GM21737 (cell line): ENCODE data around the gene ESPNL.

Experiments
- ATAC-seq: cut with Tn5 transposase; IDR thresholded peaks from one replicate; pipeline ENCODE4 v1.9.1; 2021; ENCODE audit warnings: mild to moderate bottlenecking, moderate library complexity; ENCODE audit not compliant: unreplicated experiment

ESPNL gene

GRCh38 chr2:238098901-238099713 lies 1.0 kb upstream of the ESPNL start:
- peak; percentile 15 for ATAC-seq

DNA sequence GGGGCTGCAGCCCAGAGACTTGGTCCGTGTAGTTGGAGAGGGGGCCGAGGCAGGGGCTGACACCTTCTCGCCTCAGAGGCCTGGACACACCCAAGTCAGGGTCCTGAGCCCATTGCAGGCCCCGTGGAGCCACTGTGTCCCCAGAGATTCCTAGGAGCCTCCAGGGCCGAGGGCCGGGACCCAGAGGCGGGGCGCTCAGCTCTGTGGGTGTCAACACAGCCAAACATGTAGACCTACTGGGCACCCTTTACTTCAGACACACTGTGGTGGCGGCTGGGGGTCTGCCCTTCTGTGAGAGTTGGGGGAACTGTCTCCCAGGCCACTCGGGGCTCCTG lies 459 bp upstream of the ESPNL start:
- no peak for ATAC-seq

DNA sequence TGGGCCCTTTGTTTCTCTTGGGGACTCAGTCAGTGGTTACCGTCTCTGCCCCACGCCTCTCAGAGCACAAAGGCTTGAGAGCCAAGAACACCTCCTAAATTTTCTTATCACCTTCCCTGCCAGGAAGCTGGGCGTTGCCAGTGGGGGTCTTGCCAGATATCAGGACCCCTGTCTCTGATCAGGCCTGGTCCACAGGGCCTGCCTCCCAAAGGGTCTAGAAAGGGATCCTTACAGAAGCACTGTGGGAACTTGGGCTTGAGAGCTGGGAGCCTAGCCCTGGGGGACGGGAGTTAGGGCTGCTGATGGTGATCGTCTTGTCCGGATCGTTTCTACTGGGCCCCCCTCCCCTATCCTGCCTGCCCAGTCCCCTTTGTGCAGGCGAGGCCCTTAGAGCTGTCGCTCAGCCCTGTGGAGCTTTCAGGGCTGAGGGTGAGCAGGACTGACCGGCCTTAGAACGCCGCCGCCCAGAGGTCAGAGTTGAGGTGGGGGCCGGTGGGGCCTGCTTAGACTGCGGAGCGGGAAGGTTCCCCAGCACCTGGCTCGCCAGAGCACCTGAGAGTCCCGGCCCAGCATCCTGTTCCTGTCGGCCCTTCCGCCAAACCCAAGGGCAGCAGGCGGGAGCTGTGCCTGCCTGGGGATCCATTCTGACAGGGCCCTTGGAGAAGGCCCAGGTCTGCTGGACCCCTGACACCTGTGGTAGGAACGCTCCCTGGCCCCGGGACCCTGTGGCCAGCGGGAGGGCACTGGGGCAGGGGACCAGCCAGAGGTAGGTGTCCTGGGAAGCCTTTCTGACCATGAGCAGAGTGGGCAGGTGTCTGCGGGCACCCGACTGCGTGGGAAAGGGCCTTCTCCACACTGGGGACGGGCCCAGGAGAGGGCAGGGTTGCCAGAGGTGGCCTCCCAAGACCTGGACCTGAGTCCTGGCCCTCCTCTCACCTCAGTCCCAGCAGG lies 956 bp downstream of the ESPNL start:
- ATAC-seq = no peak

- ATAC-seq = no peak
These were observed 2.0 kb downstream of the ESPNL start for GRCh38 chr2:238101891-238102841.

DNA sequence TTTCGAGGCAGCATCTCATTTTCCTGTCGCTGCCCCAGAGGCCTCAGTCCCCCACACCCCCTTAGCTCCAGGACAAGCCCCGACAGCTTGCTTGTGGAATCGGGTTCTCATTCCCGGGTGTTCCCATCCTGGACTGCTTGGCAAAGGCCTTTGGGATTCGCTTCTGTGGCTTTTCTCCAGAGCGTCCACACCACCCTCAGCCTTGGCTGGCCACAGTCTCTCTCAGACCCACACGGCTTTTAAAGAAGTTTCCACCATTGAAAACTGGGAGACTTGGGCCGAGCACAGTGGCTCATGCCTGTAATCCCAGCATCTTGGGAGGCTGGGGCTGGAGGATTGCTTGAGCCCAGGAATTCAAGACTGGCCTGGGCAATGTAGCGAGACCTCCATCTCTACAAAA lies 2.7 kb downstream of the ESPNL start:
- no peak for ATAC-seq

GRCh38 chr2:238103465-238104225 lies 3.5 kb downstream of the ESPNL start:
- no peak for ATAC-seq

DNA sequence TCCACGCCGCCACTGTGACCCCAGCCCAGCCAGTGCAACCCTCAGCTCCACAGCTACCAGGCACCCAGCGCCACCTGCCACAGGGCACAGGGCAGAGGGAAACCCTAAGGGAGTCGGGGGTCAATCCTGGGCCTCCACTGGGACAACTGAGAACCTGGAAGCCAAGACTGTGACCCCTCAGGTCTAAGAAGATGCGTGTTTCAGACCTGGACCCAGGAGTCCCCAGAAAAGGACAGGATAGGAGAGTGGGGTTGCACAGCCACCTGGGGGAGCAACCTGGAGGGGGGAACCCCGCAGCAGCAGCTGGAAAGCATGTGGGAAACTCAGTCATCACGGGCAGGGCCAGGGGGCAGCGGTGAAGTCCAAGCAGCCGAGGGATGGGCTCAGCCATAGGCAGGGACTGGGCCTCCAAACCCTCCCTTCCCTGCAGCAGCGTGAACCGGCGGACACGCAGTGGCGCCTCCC lies 4.1 kb downstream of the ESPNL start:
- ATAC-seq = no peak

GRCh38 chr2:238104691-238105371 lies 4.7 kb downstream of the ESPNL start:
- no peak for ATAC-seq

DNA sequence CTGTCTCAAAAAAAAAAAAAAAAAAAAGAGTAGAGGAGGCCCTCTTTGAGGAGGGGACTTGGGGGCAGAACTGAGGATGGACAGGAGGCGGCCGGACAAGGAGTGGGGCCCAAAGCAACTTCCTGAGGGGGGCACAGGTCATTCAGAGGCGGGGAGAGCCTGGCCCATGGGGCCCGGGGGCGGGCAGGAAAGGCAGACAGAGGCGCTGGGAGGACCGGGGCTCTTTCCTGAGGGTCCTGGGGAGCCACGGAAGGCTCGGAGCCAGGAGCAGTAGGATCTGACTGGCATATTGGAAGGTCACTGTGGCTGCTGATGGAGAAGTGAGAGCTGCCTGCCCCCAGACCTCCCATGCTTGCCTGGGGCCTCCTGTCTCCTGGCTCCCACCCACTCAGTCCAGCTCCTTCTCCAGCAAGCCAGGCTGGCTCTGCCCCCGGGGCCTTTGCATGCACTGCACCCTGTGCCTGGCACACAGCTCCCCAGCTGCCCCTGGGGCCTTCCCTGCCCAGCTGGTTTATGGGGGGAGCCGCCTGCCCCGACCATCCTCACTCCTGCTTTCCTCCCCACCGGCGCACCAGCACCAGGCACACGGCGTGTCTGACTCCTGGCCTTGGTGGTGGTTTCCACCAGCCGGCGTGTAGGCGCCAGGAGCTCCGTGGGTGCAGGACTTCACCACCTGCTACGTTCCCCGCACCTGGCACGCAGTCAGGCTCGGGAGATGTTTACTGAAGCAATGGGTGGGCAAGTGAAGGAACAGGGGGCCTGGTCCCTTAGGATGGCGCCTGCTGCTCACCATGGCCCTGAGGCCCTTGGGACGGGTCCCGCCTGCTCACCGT lies 5.6 kb downstream of the ESPNL start:
- no peak for ATAC-seq

- no peak for ATAC-seq
These were observed 6.2 kb downstream of the ESPNL start for GRCh38 chr2:238106339-238106697.

- peak; percentile 4 for ATAC-seq
These were observed 6.8 kb downstream of the ESPNL start for GRCh38 chr2:238106698-238107524.

DNA sequence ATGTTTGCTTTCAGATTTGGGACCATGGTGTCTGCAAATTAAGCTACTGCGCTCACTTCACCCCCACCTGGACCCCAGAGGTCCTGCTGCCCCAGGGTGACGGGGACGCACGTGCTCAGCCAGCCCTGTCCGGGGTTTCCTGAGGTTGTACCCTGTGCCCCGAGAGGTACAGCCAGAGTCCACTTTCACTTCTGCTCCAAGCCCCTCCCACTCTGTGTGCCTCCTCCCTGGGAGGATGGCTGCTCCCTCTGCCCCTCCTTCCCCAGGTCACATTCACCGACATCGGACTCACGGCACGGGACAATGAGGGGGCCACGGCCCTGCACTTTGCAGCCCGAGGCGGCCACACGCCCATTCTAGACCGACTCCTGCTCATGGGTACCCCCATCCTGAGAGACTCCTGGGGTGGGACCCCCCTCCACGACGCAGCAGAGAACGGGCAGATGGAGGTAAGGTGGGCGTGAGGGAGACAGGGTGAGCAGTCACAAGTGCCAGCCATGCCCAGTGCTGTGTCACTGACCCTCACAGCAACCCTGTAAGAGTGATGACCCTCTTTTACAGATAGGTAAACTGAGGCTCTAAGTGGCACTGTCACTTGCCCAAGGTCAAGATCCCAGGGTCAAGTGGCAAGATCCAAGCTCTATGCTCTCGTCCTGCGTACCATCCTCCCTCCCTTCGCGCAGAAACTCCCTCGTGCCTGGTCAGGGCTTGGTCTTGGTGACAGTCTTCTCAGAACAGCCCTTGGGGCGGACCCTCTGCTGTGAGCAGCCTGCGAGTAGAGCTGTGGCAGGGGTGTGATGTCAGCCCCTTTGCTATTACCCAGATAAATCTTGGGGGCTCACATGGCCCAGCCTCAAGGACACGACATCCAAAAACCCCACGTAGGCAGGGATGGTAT lies 7.6 kb downstream of the ESPNL start:
- peak; percentile 58 for ATAC-seq

DNA sequence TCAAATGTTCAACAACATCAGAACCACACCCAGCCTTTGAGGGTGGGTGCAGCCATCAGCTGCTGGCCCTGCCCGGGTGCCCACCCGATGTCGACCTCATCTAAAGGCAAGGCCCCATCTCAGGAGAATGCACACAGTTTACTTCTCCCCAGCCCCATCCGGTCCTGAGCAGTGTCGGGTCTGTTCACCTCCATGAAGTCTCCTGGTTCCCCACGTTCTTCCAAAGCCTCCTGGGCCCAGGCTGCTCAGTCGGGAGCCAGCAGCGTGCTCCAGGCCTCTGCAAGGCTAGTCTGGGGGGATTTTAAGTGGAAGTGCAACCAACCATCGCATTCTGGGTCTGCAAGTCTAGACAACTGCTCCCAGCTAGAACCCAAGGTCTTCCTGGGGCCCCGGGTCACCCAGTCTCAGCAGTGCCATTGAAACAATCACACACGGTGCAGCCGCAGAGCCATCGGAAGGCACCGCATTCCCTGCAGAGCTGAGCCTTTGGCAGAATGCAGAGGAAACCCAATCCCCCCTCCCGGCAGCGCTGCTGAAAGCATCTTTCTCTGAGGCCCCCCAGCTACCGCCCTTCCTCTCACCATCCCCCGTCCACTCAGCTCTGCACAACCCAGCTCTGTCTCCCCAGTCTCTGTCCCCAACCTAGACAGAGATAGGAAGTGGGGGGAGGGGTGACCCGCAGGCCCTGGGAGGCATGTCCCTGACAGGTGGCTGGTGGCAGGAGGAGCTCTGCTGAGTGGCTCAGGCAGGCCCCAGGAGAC lies 8.5 kb downstream of the ESPNL start:
- peak; percentile 67 for ATAC-seq

GRCh38 chr2:238113611-238114010 lies 13.5 kb downstream of the ESPNL start:
- no peak for ATAC-seq

DNA sequence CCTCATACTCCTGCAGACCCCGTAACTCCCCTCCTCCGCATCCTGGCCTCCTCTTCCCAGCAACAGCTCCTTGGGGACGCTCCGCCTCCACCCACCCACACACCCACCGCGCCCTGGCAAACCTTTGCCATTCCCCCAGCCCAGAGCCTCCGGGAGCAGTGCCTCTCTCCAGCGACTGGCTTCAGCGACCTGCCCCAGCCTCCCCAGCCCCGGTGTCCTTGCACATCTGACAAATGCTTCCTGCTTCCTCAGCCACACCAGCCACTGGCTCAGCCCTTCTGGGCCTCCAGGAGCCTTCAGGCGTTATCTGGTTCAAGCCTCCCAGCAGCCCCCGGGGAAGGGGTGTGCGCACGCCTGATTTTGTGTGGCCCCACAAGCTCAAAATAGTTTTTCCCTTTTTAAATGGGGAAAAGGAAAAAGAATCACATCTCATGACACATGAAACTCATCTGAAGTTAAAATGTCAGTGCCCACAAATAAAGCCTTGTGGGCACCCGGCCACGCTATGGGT lies 14.2 kb downstream of the ESPNL start:
- no peak for ATAC-seq
